GM12878 (cell line): Measurements from ENCODE around the gene LPCAT2. TPM values are rescaled to one million over a fixed set of nuclear protein-coding genes. Genes with fewer than 3 reads are reported as not detected.

Experiments
- ATAC-seq: fragments of 200-7000 bp; cut with Tn5 transposase; 3 replicates; pipeline ENCODE4 v1.9.1; 2020; ENCODE audit warnings: mild to moderate bottlenecking, moderate library complexity
- BruUV-seq: library from RNA; stranded (reverse); fragments of 400-500 nt; replicated peaks from 2 replicates; lab custom pipeline; 2021; lab: Mats Ljungman, UMichigan
- CTCF ChIA-PET: fragments of 300-600 bp; sonication (Branson Sonifier 250); formaldehyde crosslinking; extraction: SDS; loops from one replicate; lab custom pipeline; 2021; ENCODE audit warnings: inconsistent platforms; lab: Yijun Ruan, JAX
- POLR2A ChIA-PET: fragments of 350-600 bp; formaldehyde crosslinking; extraction: SDS; loops from one replicate; lab custom pipeline; 2021; ENCODE audit warnings: inconsistent platforms; lab: Charles Lee
- RAD21 ChIA-PET: fragments of 300-600 bp; sonication (Branson Sonifier 250); formaldehyde crosslinking; loops from one replicate; lab custom pipeline; 2023; ENCODE audit warnings: antibody characterized with exemption; ENCODE audit not compliant: unreplicated experiment; lab: Charles Lee
- SMC1A ChIA-PET: fragments of 300-600 bp; sonication (Branson Sonifier 250); formaldehyde crosslinking; loops from one replicate; lab custom pipeline; 2023; ENCODE audit not compliant: unreplicated experiment, uncharacterized antibody; lab: Charles Lee
- DNase-seq: peaks from one replicate; pipeline ENCODE4 v3.0.0-alpha.2; 2011; ENCODE audit warnings: low read depth, low spot score
- FAIRE-seq: peaks from 3 replicates; lab custom pipeline; 2011; peaks lifted over from hg19 to GRCh38; lab: Jason Lieb, UNC
- H2AFZ ChIP-seq: 2 replicates; pipeline ENCODE4 v1.6.0; 2011; ENCODE audit warnings: low read depth, low read length, control low read depth; ENCODE audit not compliant: control insufficient read depth
- H3K27ac ChIP-seq: 2 replicates; pipeline ENCODE4 v1.5.1; 2011; ENCODE audit warnings: control low read depth; ENCODE audit not compliant: control insufficient read depth, insufficient read depth
- H3K27me3 ChIP-seq, 2 experiments: replicated peaks in 1 of 2; 2 replicates each; pipeline versions ENCODE4 v1.6.0 to v1.6.1; 2011; ENCODE audit warnings: low read length in 1 of 2; ENCODE audit not compliant: control insufficient read depth in 2 of 2, insufficient read depth in 2 of 2
- H3K36me3 ChIP-seq, 2 experiments: 2 replicates each; pipeline ENCODE4 v1.5.1; 2011; ENCODE audit warnings: low read length in 1 of 2; ENCODE audit not compliant: control insufficient read depth in 2 of 2, insufficient read depth in 2 of 2
- H3K4me1 ChIP-seq: 2 replicates; pipeline ENCODE4 v1.6.1; 2011; ENCODE audit warnings: mild to moderate bottlenecking, low read length, moderate library complexity, mixed read lengths; ENCODE audit not compliant: control insufficient read depth, insufficient read depth
- H3K4me2 ChIP-seq: 2 replicates; pipeline ENCODE4 v1.6.0; 2011; ENCODE audit warnings: control low read depth; ENCODE audit not compliant: control insufficient read depth, insufficient read depth
- H3K4me3 ChIP-seq: fragments of 200-600 bp; sonication (generic); 2 replicates; pipeline ENCODE4 v1.5.1; 2016
- H3K79me2 ChIP-seq: 2 replicates; pipeline ENCODE4 v1.6.0; 2011; ENCODE audit warnings: low read length; ENCODE audit not compliant: control insufficient read depth, insufficient read depth
- H3K9ac ChIP-seq: 2 replicates; pipeline ENCODE4 v1.8.0; 2011; ENCODE audit warnings: low read length, control low read depth, mixed read lengths; ENCODE audit not compliant: control insufficient read depth, insufficient read depth
- H3K9me3 ChIP-seq: replicated peaks from 3 replicates; pipeline ENCODE4 v1.5.1; 2011; ENCODE audit warnings: mild to moderate bottlenecking, low read length; ENCODE audit not compliant: control insufficient read depth, insufficient read depth
- H4K20me1 ChIP-seq: 2 replicates; pipeline ENCODE4 v1.6.0; 2011; ENCODE audit not compliant: control insufficient read depth, insufficient read depth
- CEBPB ChIP-seq, 2 experiments: fragments of 150-350 bp in 1 of 2; IDR thresholded peaks; 2 replicates each; pipeline ENCODE4 v1.6.1; 2012 to 2014; ENCODE audit warnings: low read depth in 2 of 2, low read length in 2 of 2, borderline replicate concordance in 1 of 2, inconsistent platforms in 1 of 2
- IKZF2 ChIP-seq, 2 experiments: fragments of 450-650 bp; IDR thresholded peaks; 2 replicates each; pipeline ENCODE4 v1.6.1; 2017; ENCODE audit warnings: mild to moderate bottlenecking in 2 of 2, moderate library complexity in 2 of 2
- NR2C1 ChIP-seq: fragments of 450-650 bp; IDR thresholded peaks from 2 replicates; pipeline ENCODE4 v1.6.1; 2017; ENCODE audit warnings: antibody characterized with exemption, mild to moderate bottlenecking, moderate library complexity
- POU2F2 ChIP-seq: IDR thresholded peaks from 3 replicates; pipeline ENCODE4 v1.6.1; 2011; ENCODE audit warnings: low read depth, mild to moderate bottlenecking, low read length, borderline replicate concordance
- RCOR1 ChIP-seq: conservative IDR thresholded peaks from 2 replicates; pipeline ENCODE4 v1.6.1; 2012; ENCODE audit warnings: low read depth, low read length, improper control_type of control experiment
- TAF1 ChIP-seq: IDR thresholded peaks from 2 replicates; pipeline ENCODE4 v1.6.1; 2011; ENCODE audit warnings: mild to moderate bottlenecking, low read depth, low read length, borderline replicate concordance
- ZBED1 ChIP-seq: IDR thresholded peaks from 2 replicates; pipeline ENCODE4 v1.6.1; 2016; ENCODE audit warnings: borderline replicate concordance
- ZZZ3 ChIP-seq: IDR thresholded peaks from 2 replicates; pipeline ENCODE4 v1.6.1; 2011; ENCODE audit warnings: low read depth; ENCODE audit not compliant: control insufficient read depth, insufficient read length
- WGBS: methylation state at CpG from one replicate; pipeline ENCODE4 v1.1.6; 2016; ENCODE audit warnings: low lambda C conversion rate; ENCODE audit not compliant: insufficient replicate concordance, insufficient coverage; ENCODE audit errors: missing lambda C conversion rate; 5-methylcytosine and 5-hydroxymethylcytosine counted together
- in situ Hi-C: fragments of 300-500 bp; cut with MboI; formaldehyde crosslinking; loops from 9 replicates; pipeline ENCODE4 v1.14.3; 2018; ENCODE audit warnings: mixed read lengths
- intact Hi-C: fragments of 100-400 bp; cut with micrococcal nuclease; formaldehyde crosslinking; loops from one replicate; pipeline ENCODE4 v1.14.2; 2022; ENCODE audit not compliant: unreplicated experiment
- polyA plus RNA-seq, 11 experiments: library from polyadenylated mRNA; depleted of rRNA in 4 of 11; unstranded in 6 of 11; stranded (reverse) in 5 of 11; fragments of >200 nt; fragmentation: Nextera tagmentation in 4 of 11; fragmentation: Illumina TruSeq in 1 of 11; extraction: Ambion mirVana in 4 of 11; extraction: Trizol in 1 of 11; gene quantifications; 1 replicate in 1 of 11; 2 replicates in 10 of 11; pipeline versions ENCODE4 v1.2.1 to v1.2.3, GENCODE V29; 2011 to 2016; ENCODE audit warnings: inconsistent platforms in 2 of 11, missing spikeins in 2 of 11, low read depth in 1 of 11
- total RNA-seq, 4 experiments: library from RNA; depleted of rRNA in 3 of 4; stranded (reverse); fragments of >200 nt in 3 of 4; fragmentation: Illumina TruSeq in 1 of 4; extraction: Trizol in 1 of 4; gene quantifications; 2 replicates each; pipeline versions ENCODE4 v1.2.1 to v1.2.3, GENCODE V29; 2013 to 2021
- TF ChIP-seq, protein P1 (sequence below), 3 experiments: IDR thresholded peaks in 2 of 3; conservative IDR thresholded peaks in 1 of 3; 2 replicates each; pipeline ENCODE4 v1.5.1; 2011; ENCODE audit warnings: low read depth in 3 of 3, low read length in 3 of 3, mild to moderate bottlenecking in 3 of 3, control low read depth in 2 of 3, moderate library complexity in 2 of 3, inconsistent platforms in 1 of 3, mixed read lengths in 1 of 3; ENCODE audit not compliant: control insufficient read depth in 2 of 3, insufficient read depth in 1 of 3; ENCODE audit errors: extremely low read depth in 1 of 3
- TF ChIP-seq, protein P2 (sequence below): IDR thresholded peaks from 2 replicates; pipeline ENCODE4 v1.6.1; 2011; ENCODE audit warnings: mild to moderate bottlenecking, low read depth, low read length, moderate library complexity; ENCODE audit not compliant: insufficient replicate concordance
- TF ChIP-seq, protein P3 (sequence below): fragments of 450-650 bp; IDR thresholded peaks from 2 replicates; pipeline ENCODE4 v1.6.1; 2016; ENCODE audit warnings: mild to moderate bottlenecking

LPCAT2 gene
- total and polyA plus RNA-seq, 10 of the 15 experiments (the other 5 are each of a cell fraction or from before 2014, with no cell fraction given): 0.01 TPM; not detected in 9

DNA sequence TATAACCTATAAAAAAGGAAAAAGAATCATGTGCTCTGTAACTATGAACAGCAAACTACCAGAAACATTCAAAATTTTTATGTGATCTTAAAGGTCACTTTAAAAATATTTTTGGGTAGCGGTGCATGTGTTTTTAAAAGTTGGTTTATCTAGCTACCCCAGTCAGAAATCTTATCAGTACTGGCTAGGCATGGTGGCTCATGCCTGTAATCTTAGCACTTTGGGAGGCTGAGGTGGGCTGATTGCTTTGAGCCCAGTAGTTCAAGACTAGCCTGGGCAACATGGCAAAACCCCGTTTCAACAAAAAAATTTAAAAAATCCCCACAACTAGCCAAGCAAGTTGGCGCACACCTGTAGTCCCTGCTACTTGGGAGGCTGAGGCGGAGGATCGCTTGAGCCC, 61.3 kb downstream of the LPCAT2 start:
- ChIA-PET CTCF (no interaction called here), SMC1A (no interaction called here), RAD21 (no interaction called here), POLR2A (no interaction called here)
- Histone ChIP-seq H3K27ac (no peak overlapping the region), H3K36me3 (no peaks in the 10 kb centered on the region), H3K9me3 (no peaks in the 10 kb centered on the region), H4K20me1 (no peaks in the 10 kb centered on the region), H3K79me2 (no peaks in the 10 kb centered on the region), H2AFZ (no peak overlapping the region), H3K4me1 (no peaks in the 10 kb centered on the region), H3K9ac (no peak overlapping the region), H3K27me3 (no peaks in the 10 kb centered on the region), H3K4me2 (no peak overlapping the region), H3K4me3 (no peak overlapping the region)
- no peak for ATAC-seq
- TF ChIP-seq POU2F2: no peak
- TF ChIP-seq, protein P1, sequence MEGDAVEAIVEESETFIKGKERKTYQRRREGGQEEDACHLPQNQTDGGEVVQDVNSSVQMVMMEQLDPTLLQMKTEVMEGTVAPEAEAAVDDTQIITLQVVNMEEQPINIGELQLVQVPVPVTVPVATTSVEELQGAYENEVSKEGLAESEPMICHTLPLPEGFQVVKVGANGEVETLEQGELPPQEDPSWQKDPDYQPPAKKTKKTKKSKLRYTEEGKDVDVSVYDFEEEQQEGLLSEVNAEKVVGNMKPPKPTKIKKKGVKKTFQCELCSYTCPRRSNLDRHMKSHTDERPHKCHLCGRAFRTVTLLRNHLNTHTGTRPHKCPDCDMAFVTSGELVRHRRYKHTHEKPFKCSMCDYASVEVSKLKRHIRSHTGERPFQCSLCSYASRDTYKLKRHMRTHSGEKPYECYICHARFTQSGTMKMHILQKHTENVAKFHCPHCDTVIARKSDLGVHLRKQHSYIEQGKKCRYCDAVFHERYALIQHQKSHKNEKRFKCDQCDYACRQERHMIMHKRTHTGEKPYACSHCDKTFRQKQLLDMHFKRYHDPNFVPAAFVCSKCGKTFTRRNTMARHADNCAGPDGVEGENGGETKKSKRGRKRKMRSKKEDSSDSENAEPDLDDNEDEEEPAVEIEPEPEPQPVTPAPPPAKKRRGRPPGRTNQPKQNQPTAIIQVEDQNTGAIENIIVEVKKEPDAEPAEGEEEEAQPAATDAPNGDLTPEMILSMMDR (IDR thresholded peaks at IDR 0.05 in 2 of 3, conservative IDR thresholded peaks at IDR 0.05 in 1 of 3; ENCODE audit: control insufficient read depth in 2 of 3, extremely low read depth in 1 of 3, insufficient read depth in 1 of 3, low read depth in 3 of 3, low read length in 3 of 3): no peak
- TF ChIP-seq ZZZ3: no peak
- WGBS: 50% methylated on average over 5 of the region's 5 CpGs
- in situ Hi-C loops: no loop called here
- FAIRE-seq: no peak
- intact Hi-C loops: no loop called here
- no TSS peak for BruUV-seq
- DNase-seq: no peak

DNA sequence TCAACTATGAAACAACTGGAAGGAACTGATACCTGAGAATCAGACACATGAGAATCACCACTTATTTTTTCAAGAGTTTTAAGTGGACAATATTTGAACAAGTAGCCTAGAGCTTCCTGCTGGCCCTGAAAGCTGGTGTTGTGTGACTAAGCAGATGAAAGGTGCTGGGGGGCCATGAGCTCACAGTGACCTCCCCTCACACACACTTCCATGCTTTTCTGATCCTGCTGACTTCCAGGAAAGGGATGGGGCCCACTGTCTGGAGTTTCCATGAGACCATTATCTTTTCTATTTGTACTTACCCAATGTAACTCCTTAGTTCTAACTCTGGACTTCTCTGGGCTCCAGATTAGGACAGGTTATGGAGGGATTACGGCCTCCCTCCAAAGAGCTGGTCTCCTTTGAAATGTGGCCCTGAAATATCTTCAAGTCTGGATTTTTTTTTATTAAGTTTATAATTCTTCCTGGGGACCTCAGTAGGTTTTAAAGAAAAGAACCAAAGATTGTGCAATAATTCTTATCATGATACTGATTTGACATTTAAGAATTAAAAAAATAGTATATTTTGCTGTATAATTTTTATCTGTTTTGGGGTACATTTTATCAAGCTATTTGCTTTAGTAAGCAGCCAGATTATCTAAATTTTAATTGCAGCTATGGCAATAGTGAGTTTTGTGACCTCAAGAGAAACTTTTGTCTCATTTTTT, 62.5 kb downstream of the LPCAT2 start:
- ChIA-PET POLR2A (no interaction called here), SMC1A (interaction anchor here (1.5 kb wide), 1 partner anchor 9 kb away, joined by 4 read pairs; no protein-coding TSS in a partner anchor), CTCF (no interaction called here), RAD21 (no interaction called here)
- Histone ChIP-seq H3K4me2 (no peak overlapping the region), H3K79me2 (no peaks in the 10 kb centered on the region), H3K27ac (no peak overlapping the region), H4K20me1 (no peaks in the 10 kb centered on the region), H3K9me3 (no peaks in the 10 kb centered on the region), H3K9ac (no peak overlapping the region), H3K27me3 (no peaks in the 10 kb centered on the region), H3K36me3 (no peaks in the 10 kb centered on the region), H2AFZ (no peak overlapping the region), H3K4me3 (no peak overlapping the region), H3K4me1 (no peaks in the 10 kb centered on the region)
- DNase-seq: no peak
- TF ChIP-seq, protein P2, sequence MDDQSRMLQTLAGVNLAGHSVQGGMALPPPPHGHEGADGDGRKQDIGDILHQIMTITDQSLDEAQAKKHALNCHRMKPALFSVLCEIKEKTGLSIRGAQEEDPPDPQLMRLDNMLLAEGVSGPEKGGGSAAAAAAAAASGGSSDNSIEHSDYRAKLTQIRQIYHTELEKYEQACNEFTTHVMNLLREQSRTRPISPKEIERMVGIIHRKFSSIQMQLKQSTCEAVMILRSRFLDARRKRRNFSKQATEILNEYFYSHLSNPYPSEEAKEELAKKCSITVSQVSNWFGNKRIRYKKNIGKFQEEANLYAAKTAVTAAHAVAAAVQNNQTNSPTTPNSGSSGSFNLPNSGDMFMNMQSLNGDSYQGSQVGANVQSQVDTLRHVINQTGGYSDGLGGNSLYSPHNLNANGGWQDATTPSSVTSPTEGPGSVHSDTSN: no peak
- TF ChIP-seq, protein P3, sequence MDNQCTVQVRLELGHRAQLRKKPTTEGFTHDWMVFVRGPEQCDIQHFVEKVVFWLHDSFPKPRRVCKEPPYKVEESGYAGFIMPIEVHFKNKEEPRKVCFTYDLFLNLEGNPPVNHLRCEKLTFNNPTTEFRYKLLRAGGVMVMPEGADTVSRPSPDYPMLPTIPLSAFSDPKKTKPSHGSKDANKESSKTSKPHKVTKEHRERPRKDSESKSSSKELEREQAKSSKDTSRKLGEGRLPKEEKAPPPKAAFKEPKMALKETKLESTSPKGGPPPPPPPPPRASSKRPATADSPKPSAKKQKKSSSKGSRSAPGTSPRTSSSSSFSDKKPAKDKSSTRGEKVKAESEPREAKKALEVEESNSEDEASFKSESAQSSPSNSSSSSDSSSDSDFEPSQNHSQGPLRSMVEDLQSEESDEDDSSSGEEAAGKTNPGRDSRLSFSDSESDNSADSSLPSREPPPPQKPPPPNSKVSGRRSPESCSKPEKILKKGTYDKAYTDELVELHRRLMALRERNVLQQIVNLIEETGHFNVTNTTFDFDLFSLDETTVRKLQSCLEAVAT: no peak
- TF ChIP-seq TAF1 (no peak), IKZF2 (IDR thresholded peaks at IDR 0.05) (no peak), NR2C1 (no peak), RCOR1 (no peak), CEBPB (IDR thresholded peaks at IDR 0.05; ENCODE audit: borderline replicate concordance in 1 of 2, low read depth in 2 of 2, low read length in 2 of 2) (no peak), ZBED1 (no peak)
- 0% methylated on average over 1 of the region's 1 CpG for WGBS
- intact Hi-C loops (no loop called here), in situ Hi-C loops (no loop called here)
- ATAC-seq: no peak
- FAIRE-seq: no peak
- BruUV-seq: no TSS peak
